ENCODE results near the gene BAD. TPM values are rescaled to one million over a fixed set of nuclear protein-coding genes. Genes with fewer than 3 reads are reported as not detected.

BAD gene
- total RNA-seq, 3 donors from 2014 or later, result 56.8 to 90.9 (median 75.4) TPM

- DNase-seq (peak in 2 of 3 donors; percentile 16 to 41), ATAC-seq (no peak)
- Histone ChIP-seq H3K4me1 (ENCODE audit: low read depth) (peaks cover 44% of the 10 kb centered on the region), H3K36me3 (ENCODE audit: low read depth) (no peaks in the 10 kb centered on the region), H3K4me3 (no peak overlapping the region), H3K9me3 (no peaks in the 10 kb centered on the region)
- TF ChIP-seq CTCF (IDR thresholded peaks at IDR 0.05), result no peak
- intact Hi-C loops (cut with DNase I, micrococcal nuclease), result no loop called here
These were observed 57.0 kb downstream of the BAD start for GRCh38 chr11:64227405-64227956.

- peak; percentile 62 for ATAC-seq
- Histone ChIP-seq H3K4me1 (ENCODE audit: low read depth) (peaks cover 43% of the 10 kb centered on the region), H3K9me3 (no peaks in the 10 kb centered on the region), H3K36me3 (ENCODE audit: low read depth) (no peaks in the 10 kb centered on the region), H3K4me3 (peak overlapping the region; percentile 60)
- intact Hi-C loops (cut with DNase I, micrococcal nuclease), result no loop called here
- DNase-seq, result peak; percentile 75 to 91 (median 87)
- TF ChIP-seq CTCF (IDR thresholded peaks at IDR 0.05), result no peak
These were observed 57.9 kb downstream of the BAD start for GRCh38 chr11:64226507-64227051.

- intact Hi-C loops (cut with DNase I, micrococcal nuclease), result no loop called here
- ATAC-seq (peak; percentile 86), DNase-seq (peak; percentile 95 to 96 (median 95))
- no peak for TF ChIP-seq CTCF (IDR thresholded peaks at IDR 0.05)
- Histone ChIP-seq H3K4me1 (ENCODE audit: low read depth) (peaks cover 36% of the 10 kb centered on the region), H3K9me3 (no peaks in the 10 kb centered on the region), H3K36me3 (ENCODE audit: low read depth) (no peaks in the 10 kb centered on the region), H3K4me3 (peak within 1 kb of the TSS; percentile 60)
These were observed 58.6 kb downstream of the BAD start, which contains the start of the genes NUDT22 and TRPT1 for GRCh38 chr11:64225608-64226506. Gene NUDT22 (plus strand): TSS chr11:64226274. CDS start chr11:64226653, 379 bp downstream. Gene TRPT1 (minus strand): TSS chr11:64226186. CDS start chr11:64225860, 326 bp downstream.

- DNase-seq (peak in 1 of 3 donors; percentile 36), ATAC-seq (no peak)
- no peaks in the 10 kb centered on the region for H3K36me3 ChIP-seq (ENCODE audit: low read depth)
- peaks cover 34% of the 10 kb centered on the region for H3K4me1 ChIP-seq (ENCODE audit: low read depth)
- no peak for TF ChIP-seq CTCF (IDR thresholded peaks at IDR 0.05)
- intact Hi-C loops (cut with DNase I, micrococcal nuclease), result no loop called here
- H3K9me3 ChIP-seq, result no peaks in the 10 kb centered on the region
- peak overlapping the region; percentile 60 for H3K4me3 ChIP-seq
These were observed 59.4 kb downstream of the BAD start for GRCh38 chr11:64224891-64225607.

GRCh38 chr11:64224151-64224890, 60.1 kb downstream of the BAD start:
- no peak for ATAC-seq
- H3K4me1 ChIP-seq (ENCODE audit: low read depth), result peaks cover 27% of the 10 kb centered on the region
- DNase-seq, result peak; percentile 14 to 64 (median 35)
- no peak for TF ChIP-seq CTCF (IDR thresholded peaks at IDR 0.05)
- no peaks in the 10 kb centered on the region for H3K36me3 ChIP-seq (ENCODE audit: low read depth)
- H3K4me3 ChIP-seq, result no peak overlapping the region
- intact Hi-C loops (cut with DNase I, micrococcal nuclease), result no loop called here
- no peaks in the 10 kb centered on the region for H3K9me3 ChIP-seq

Data from mucosa of descending colon (tissue), 3 donors.